H1 (cell line): ENCODE results near the gene SLC27A1. TPM values are rescaled to one million over a fixed set of nuclear protein-coding genes. Genes with fewer than 3 reads are reported as not detected.

Experiments
- BACH1 ChIP-seq: IDR thresholded peaks from 2 replicates; pipeline ENCODE4 v1.6.1; 2012; ENCODE audit warnings: low read length, improper control_type of control experiment
- CHD1 ChIP-seq: IDR thresholded peaks from 2 replicates; pipeline ENCODE4 v1.6.1; 2012; ENCODE audit warnings: low read depth, low read length, improper control_type of control experiment
- CHD7 ChIP-seq: fragments of 300-600 bp; sonication (generic); IDR thresholded peaks from 2 replicates; pipeline ENCODE4 v1.7.1; 2012; ENCODE audit warnings: low read length, moderate library complexity, mild to moderate bottlenecking, inconsistent platforms; ENCODE audit not compliant: insufficient replicate concordance
- E2F6 ChIP-seq: IDR thresholded peaks from 2 replicates; pipeline ENCODE4 v1.6.1; 2012; ENCODE audit warnings: inconsistent platforms
- KDM5A ChIP-seq: fragments of 200-600 bp; IDR thresholded peaks from 2 replicates; pipeline ENCODE4 v1.7.1; 2012; ENCODE audit warnings: mild to moderate bottlenecking, low read length, inconsistent platforms, mixed read lengths
- NANOG ChIP-seq: IDR thresholded peaks from 2 replicates; pipeline ENCODE4 v1.6.1; 2011; ENCODE audit warnings: low read length, low read depth, mild to moderate bottlenecking, inconsistent platforms; ENCODE audit not compliant: insufficient read depth, poor library complexity, severe bottlenecking
- RAD21 ChIP-seq, 2 experiments: IDR thresholded peaks in 1 of 2; conservative IDR thresholded peaks in 1 of 2; 2 replicates each; pipeline ENCODE4 v1.6.1; 2011; ENCODE audit warnings: low read depth in 2 of 2, low read length in 2 of 2, improper control_type of control experiment in 1 of 2, inconsistent platforms in 1 of 2, mild to moderate bottlenecking in 1 of 2, moderate library complexity in 1 of 2
- RBBP5 ChIP-seq: IDR thresholded peaks from 2 replicates; pipeline ENCODE4 v1.7.1; 2012; ENCODE audit warnings: low read depth, mild to moderate bottlenecking, inconsistent platforms, low read length, moderate library complexity, borderline replicate concordance
- TCF12 ChIP-seq: IDR thresholded peaks from 2 replicates; pipeline ENCODE4 v1.6.1; 2011; ENCODE audit warnings: low read depth, mild to moderate bottlenecking, low read length
- polyA plus RNA-seq, 7 experiments: library from polyadenylated mRNA; depleted of rRNA in 3 of 7; stranded (reverse) in 5 of 7; unstranded in 2 of 7; fragments of >200 nt in 5 of 7; fragments of 200-250 nt in 2 of 7; gene quantifications; 1 replicate in 5 of 7; 2 replicates in 1 of 7; 4 replicates in 1 of 7; pipeline versions ENCODE4 v1.2.1 to v1.2.3, GENCODE V29; 2011 to 2013; ENCODE audit warnings: missing spikeins in 2 of 7, mixed read lengths in 2 of 7
- total RNA-seq: library from RNA; stranded (reverse); fragmentation: NEBNext Ultra II Directional; extraction: Animal tissue kit (Norgen Biotek cat#: 25700); gene quantifications from 2 replicates; pipeline ENCODE4 v1.2.1, GENCODE V29; 2021

Gene SLC27A1
- total and polyA plus RNA-seq, 2 of the 8 experiments (the other 6 are each of a cell fraction or from before 2014, with no cell fraction given): 7.5 to 9.1 TPM

- TF ChIP-seq CHD7 (no peak), BACH1 (no peak), RAD21 (IDR thresholded peaks at IDR 0.05 in 1 of 2, conservative IDR thresholded peaks at IDR 0.05 in 1 of 2; ENCODE audit: low read depth in 2 of 2, low read length in 2 of 2) (no peak), CHD1 (no peak), TCF12 (no peak), E2F6 (no peak), KDM5A (no peak), RBBP5 (no peak), NANOG (no peak)
Observed at GRCh38 chr19:17487284-17488121, 17.2 kb downstream of the SLC27A1 start (continued).
